GM21723 (cell line): ENCODE data around the gene PDXK.

Experiments used
- ATAC-seq: cut with Tn5 transposase; IDR thresholded peaks from one replicate; pipeline ENCODE4 v1.9.1; 2021; ENCODE audit warnings: mild to moderate bottlenecking, moderate library complexity; ENCODE audit not compliant: unreplicated experiment

Gene PDXK

GRCh38 chr21:43761886-43762285 lies 43.0 kb downstream of the PDXK start:
- ATAC-seq = no peak

GRCh38 chr21:43762303-43763128 lies 43.6 kb downstream of the PDXK start:
- ATAC-seq = no peak

GRCh38 chr21:43763901-43764523 lies 45.1 kb downstream of the PDXK start:
- ATAC-seq = no peak

GRCh38 chr21:43764576-43765495 lies 45.9 kb downstream of the PDXK start:
- no peak for ATAC-seq

- ATAC-seq = no peak
Observed at GRCh38 chr21:43766734-43767497, 48.0 kb downstream of the PDXK start.

- ATAC-seq = no peak
Observed at GRCh38 chr21:43767498-43767983, 48.6 kb downstream of the PDXK start.

- no peak for ATAC-seq
Observed at GRCh38 chr21:43767984-43768867, 49.3 kb downstream of the PDXK start.

- no peak for ATAC-seq
Observed at GRCh38 chr21:43768868-43769167, 49.9 kb downstream of the PDXK start.

- no peak for ATAC-seq
Observed at GRCh38 chr21:43769325-43769958, 50.5 kb downstream of the PDXK start.

GRCh38 chr21:43770066-43770655 lies 51.2 kb downstream of the PDXK start:
- no peak for ATAC-seq

GRCh38 chr21:43771199-43771675 lies 52.3 kb downstream of the PDXK start:
- no peak for ATAC-seq

- ATAC-seq = no peak
Observed at GRCh38 chr21:43771698-43772424, 52.9 kb downstream of the PDXK start.

GRCh38 chr21:43772425-43772821 lies 53.5 kb downstream of the PDXK start:
- no peak for ATAC-seq

GRCh38 chr21:43774163-43774562 lies 55.2 kb downstream of the PDXK start:
- no peak for ATAC-seq

- no peak for ATAC-seq
Observed at GRCh38 chr21:43775190-43775589, 56.3 kb downstream of the PDXK start.

- ATAC-seq = peak; percentile 68
Observed at GRCh38 chr21:43775795-43776430, 57.0 kb downstream of the PDXK start, which contains the start of gene CSTB. Gene CSTB (minus strand): TSS chr21:43776308. CDS start chr21:43776269, 39 bp downstream.

GRCh38 chr21:43777953-43778352 lies 59.0 kb downstream of the PDXK start:
- no peak for ATAC-seq
